Measurements from ENCODE around the gene BANF2.

- TF ChIP-seq EZH2 (IDR thresholded peaks at IDR 0.05; ENCODE audit: borderline replicate concordance, low read depth, low read length, poor library complexity, severe bottlenecking) (no peak), CTCF (conservative IDR thresholded peaks at IDR 0.05; ENCODE audit: low read depth, low read length) (no peak)
These were observed 41.1 kb upstream of the BANF2 start for GRCh38 chr20:17658648-17658993.
